Activated CD4-positive, alpha-beta T cell treated with anti-CD3 and anti-CD28 coated beads, Interleukin-10, Interleukin-2, amounts not matched to agents 100 ng/mL and 50 ng/mL, durations not matched to agents 16 hours and 8 hours (primary cell): Measurements from ENCODE around the gene ARMH2.
A peak's percentile ranks its signal among the peaks of the same experiment; 100 is the strongest.
"Not testable (repeated sequence)": the region's sequence is repeated elsewhere in the genome, so short reads cannot be mapped to it uniquely, and the experiment has no call there.

Source experiments
- DNase-seq: peaks from one replicate; pipeline ENCODE4 v3.0.0-alpha.2; 2020

ARMH2 gene

DNA sequence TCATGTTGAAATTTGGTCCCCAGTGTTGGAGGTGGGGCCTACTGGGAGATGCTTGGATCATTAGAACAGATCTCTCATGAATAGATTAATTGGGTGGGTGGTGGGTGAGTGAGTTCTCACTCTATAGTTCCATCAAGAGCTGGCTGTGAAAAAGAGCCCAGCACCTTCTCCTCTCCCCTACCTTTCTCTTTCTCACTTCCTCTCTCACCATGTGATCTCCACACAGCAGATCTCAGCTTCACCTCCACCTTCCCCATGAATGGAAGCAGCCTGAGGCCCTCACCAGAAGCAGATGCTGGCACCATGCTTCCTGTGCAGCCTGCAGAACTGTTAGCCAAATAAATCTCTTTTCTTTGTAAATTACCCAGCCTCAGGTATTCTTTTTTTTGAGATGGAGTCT, 36.9 kb downstream of the ARMH2 start:
- no peak for DNase-seq

DNA sequence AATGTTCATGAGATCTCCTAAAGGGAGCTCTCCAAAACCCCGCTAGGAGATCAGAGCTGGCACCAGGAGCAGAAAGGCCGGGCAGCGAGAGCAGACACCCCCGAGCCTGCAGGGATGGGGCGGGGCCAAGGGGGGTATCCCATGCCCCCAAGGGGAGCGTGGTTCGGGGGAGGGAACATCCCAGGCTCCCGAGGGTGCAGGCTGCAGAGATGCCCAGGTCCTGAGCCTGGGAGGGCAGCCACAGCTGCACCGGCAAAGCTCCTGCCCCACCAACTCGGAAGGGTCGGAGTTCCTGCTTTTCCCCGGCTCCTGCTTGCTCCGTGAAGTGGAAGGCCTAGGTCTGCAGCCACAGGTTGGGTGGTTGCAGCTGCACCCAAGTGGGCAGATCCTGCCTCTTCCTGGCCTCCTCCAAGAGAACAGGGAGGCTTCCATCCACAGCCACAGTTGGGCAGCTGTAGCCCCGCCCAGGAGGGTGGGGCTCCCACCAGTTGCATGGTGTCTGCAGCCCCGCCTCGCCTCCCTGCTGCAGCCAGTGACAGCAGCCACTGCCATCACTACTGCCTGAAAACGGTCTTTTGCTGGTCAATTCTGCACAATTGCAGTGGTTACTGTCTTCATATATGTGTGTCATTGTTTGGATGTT, 37.4 kb downstream of the ARMH2 start:
- DNase-seq, result peak; percentile 13

DNA sequence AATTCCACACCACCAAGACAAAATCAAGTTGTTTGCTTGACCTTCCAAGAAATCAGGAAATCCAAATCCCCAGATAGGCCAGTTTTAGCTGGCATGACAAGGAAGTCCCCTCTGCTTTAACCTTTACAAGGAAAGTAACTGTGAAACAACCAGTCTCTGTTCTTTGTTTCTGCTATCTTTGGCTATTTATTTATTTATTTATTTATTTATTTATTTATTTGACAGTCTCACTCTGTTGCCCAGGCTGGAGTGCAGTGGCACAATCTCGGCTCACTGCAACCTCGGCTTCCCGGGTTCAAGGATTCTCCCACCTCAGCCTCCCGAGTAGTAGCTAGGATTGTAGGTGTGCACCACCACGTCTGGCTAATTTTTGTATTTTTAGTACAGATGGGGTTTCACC, 38.5 kb downstream of the ARMH2 start:
- DNase-seq, result no peak

DNA sequence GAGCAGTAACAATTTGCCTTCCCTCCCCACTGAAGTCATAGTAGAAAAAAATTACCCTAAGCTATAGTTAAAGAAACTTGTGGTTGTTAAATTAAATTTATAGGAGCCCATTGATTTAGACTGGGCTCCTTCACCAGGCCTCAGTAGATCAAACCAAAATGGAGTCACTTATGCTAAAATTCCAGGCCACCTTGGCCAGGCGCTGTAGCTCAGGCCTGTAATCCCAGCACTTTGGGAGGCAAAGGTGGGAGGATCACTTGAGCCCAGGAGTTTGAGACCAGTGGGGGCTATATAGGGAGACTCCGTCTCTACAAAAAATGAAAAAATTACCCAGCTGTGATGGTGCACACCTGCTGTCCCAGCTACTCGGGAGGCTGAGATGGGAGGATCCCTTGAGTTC, 39.0 kb downstream of the ARMH2 start:
- no peak for DNase-seq

DNA sequence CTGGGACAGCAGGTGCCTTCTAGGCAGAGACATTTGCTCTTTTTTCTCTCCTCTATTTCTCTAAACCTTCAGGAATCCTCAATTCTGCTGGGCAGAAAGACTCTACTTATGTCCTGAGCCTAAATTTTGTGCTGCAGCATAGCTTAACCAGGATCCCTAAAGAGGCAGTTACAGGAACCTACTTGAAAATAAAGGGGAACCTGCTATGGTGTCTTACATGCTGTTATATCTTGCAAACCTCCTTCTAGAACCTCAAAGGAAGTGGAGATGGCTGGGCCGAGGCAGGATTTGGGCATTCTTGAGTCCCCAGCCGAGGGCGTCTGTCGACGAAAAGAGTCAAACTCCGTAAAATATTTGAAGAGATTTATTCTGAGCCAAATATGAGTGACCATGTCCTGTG, 41.1 kb downstream of the ARMH2 start:
- no peak for DNase-seq

DNA sequence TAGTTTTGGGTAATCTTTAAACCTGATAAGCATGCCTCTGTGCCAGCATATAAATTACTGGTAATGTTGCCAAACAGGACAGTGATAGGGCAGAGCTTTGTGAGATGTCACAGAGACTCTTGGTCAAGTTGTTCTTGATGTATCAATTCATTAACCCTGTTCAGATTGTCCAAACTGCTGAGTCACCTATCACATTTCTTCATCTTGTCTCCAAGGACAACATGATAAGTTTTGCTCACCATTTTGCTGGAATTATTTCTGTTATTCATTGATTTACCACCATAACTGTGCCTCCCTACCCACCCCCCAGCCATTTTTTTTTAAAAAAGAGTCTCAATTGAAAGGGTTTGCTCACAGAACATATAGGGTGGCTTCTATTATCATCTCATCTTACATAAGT, 43.4 kb downstream of the ARMH2 start:
- DNase-seq, result no peak

DNA sequence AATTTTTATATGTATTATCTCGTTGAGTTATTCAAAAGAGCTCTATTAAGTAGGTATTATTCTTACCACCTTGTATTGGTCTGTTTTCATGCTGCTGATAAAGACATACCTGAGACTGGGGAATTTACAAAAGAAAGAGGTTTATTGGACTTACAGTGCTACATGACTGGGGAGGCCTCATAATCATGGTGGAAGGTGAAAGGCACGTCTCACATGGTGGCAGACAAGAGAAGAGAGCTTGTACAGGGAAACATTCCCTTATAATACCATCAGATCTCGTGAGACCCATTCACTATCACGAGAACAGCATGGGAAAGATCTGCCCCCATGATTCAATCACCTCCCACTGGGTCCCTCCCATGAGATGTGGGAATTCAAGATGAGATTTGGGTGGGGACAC, 44.3 kb downstream of the ARMH2 start:
- DNase-seq, result not testable (repeated sequence)

DNA sequence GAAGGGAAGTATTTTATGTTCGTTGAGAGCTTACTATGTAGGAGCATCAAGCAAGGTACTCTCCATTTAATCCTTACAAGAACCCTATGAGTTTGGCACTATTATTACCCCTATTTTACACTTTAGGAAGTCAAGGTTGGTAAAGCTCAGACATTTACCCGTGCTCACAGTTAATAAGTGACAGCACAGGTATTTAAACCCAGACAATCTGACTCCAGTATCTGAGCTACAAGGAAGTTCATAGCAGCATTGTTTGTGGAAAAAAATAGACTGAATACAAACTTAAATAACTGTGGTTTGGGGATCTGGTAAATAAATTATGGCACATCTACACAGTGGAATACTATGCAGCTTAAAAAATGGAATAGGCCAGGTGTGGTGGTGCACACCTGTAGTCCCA, 45.2 kb downstream of the ARMH2 start:
- DNase-seq, result no peak

DNA sequence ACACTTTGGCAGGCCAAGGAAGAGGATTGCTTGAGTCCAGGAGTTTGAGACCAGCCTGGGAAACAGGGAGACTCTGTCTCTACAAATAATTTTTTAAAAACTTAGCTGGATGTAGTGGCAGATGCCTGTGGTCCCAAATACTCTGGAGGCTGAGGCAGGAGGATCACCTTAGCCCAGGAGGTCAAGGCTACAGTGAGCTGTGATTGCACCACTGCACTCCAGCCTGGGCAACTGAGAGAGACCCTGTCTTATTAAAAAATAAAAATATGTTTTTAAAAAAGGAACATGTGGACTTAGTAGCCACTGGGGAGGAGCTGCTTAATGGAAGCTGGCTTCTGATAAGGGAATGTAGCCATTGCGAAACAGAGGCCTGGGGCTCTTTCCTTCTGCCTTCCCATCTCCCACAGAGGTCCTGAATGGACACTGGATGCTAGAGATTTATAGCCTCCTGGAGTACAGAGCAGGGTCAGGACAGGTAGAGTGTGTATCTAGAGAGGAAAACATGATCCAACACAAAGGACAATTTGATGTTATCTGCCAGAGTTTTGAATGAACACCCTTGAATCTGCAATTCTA, 45.7 kb downstream of the ARMH2 start:
- DNase-seq, result no peak

DNA sequence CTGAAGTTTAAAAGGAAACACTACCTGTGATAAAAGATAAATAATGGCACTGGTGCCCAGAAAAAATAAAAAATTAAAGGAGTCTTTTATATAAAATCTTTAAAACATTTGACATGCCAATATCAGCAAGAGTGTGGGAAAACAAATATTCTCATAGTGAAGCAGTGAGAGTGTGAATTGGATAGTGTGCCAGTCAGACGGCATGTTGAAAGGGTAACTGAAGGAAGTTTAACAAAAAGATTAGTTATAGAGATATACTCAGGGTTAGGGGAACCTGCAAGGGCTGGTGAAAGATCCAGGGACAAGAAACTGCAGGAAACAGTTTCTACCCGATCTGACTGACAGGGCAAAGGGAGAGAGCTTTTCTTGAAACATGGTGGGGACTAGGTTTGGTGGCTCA, 46.2 kb downstream of the ARMH2 start:
- no peak for DNase-seq

DNA sequence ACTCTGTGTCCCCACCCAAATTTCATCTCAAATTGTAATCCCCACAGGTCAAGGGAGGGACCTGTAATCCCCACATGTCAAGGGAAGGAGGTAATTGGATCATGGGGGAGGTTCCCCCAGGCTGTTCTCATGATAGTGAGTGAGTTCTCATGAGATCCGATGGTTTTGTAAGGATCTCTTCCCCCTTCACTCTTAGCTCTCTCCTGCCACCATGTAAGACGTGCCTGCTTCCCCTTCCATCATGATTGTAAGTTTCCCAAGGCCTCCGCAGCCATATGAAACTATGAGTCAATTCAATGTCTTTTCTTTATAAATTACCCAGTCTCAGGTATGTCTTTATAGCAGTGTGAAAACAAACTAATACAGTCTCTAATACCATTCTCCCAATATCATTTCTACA, 47.8 kb downstream of the ARMH2 start:
- DNase-seq, result not testable (repeated sequence)

DNA sequence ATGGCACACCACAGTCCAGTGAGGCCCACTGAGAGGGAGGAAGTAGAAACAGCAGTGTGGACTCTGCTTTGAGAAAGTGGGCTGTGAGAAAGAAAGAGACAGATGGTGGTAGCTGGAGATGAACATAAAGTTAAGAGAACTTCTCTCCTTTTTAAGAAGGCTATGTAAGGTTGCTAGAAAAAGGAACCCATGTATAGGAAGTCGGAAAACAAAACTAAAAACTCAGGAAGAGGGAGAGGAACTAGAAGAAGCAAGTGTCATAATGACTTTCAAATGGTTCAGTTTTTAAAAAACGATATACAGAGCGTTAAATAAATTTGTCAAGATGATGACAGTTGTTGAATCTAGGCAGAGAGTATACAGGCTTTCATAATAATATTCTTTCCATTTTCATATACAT, 49.4 kb downstream of the ARMH2 start:
- DNase-seq, result no peak
